GM23248 (cell line): Measurements from ENCODE around the gene UNC5A. TPM values are rescaled to one million over a fixed set of nuclear protein-coding genes. Genes with fewer than 3 reads are reported as not detected.

Experiments
- DNase-seq: peaks from one replicate; pipeline ENCODE4 v3.0.0-alpha.2; 2015
- H2AFZ ChIP-seq: fragments of 200-600 bp; sonication (generic); 2 replicates; pipeline ENCODE4 v1.6.1; 2016; ENCODE audit warnings: antibody characterized with exemption
- H3F3A ChIP-seq: fragments of 200-600 bp; sonication (generic); 2 replicates; pipeline ENCODE4 v1.6.1; 2016; ENCODE audit warnings: mild to moderate bottlenecking, antibody characterized with exemption, mixed run types; ENCODE audit not compliant: insufficient read depth
- H3K27ac ChIP-seq: fragments of 200-600 bp; sonication (generic); 2 replicates; pipeline ENCODE4 v1.5.1; 2016; ENCODE audit warnings: mild to moderate bottlenecking
- H3K27me3 ChIP-seq: fragments of 200-600 bp; sonication (generic); replicated peaks from 2 replicates; pipeline ENCODE4 v1.6.1; 2016; ENCODE audit warnings: mild to moderate bottlenecking; ENCODE audit not compliant: insufficient read depth
- H3K36me3 ChIP-seq: fragments of 200-600 bp; sonication (generic); 2 replicates; pipeline ENCODE4 v1.6.1; 2016; ENCODE audit warnings: low read depth, mild to moderate bottlenecking
- H3K4me1 ChIP-seq: fragments of 200-600 bp; sonication (generic); 2 replicates; pipeline ENCODE4 v1.6.1; 2016; ENCODE audit warnings: mild to moderate bottlenecking; ENCODE audit not compliant: insufficient read depth
- H3K4me2 ChIP-seq: fragments of 200-600 bp; sonication (generic); one replicate; pipeline ENCODE4 v1.6.1; 2016; ENCODE audit warnings: mild to moderate bottlenecking; ENCODE audit not compliant: unreplicated experiment
- H3K4me3 ChIP-seq: fragments of 200-600 bp; sonication (generic); 2 replicates; pipeline ENCODE4 v1.5.1; 2016; ENCODE audit warnings: mild to moderate bottlenecking
- H3K79me2 ChIP-seq: fragments of 200-600 bp; sonication (generic); 2 replicates; pipeline ENCODE4 v1.6.1; 2016; ENCODE audit warnings: mild to moderate bottlenecking; ENCODE audit not compliant: insufficient read depth
- H3K9ac ChIP-seq: fragments of 200-600 bp; sonication (generic); 2 replicates; pipeline ENCODE4 v1.6.1; 2016; ENCODE audit warnings: mild to moderate bottlenecking
- H3K9me2 ChIP-seq: fragments of 200-600 bp; sonication (generic); 2 replicates; pipeline ENCODE4 v1.6.1; 2016; ENCODE audit warnings: mixed run types, mild to moderate bottlenecking, moderate library complexity; ENCODE audit not compliant: insufficient read depth
- H3K9me3 ChIP-seq: fragments of 200-600 bp; sonication (generic); one replicate; pipeline ENCODE4 v1.6.1; 2017; ENCODE audit warnings: low read depth
- H4K20me1 ChIP-seq: fragments of 200-600 bp; sonication (generic); 2 replicates; pipeline ENCODE4 v1.6.0; 2016; ENCODE audit not compliant: insufficient read depth
- EZH2 ChIP-seq: fragments of 200-600 bp; sonication (generic); IDR thresholded peaks from 2 replicates; pipeline ENCODE4 v1.6.1; 2018; ENCODE audit warnings: antibody characterized with exemption, mild to moderate bottlenecking; ENCODE audit not compliant: insufficient read depth, poor library complexity, severe bottlenecking
- EZH2phosphoT487 ChIP-seq: fragments of 200-600 bp; sonication (generic); IDR thresholded peaks from 2 replicates; pipeline ENCODE4 v1.6.1; 2018; ENCODE audit warnings: antibody characterized with exemption, moderate library complexity, mild to moderate bottlenecking, low read depth; ENCODE audit not compliant: insufficient read depth
- WGBS, 2 experiments: methylation state at CpG; one replicate each; pipeline ENCODE4 v1.1.6; 2015 to 2017; ENCODE audit warnings: low lambda C conversion rate in 2 of 2, low coverage in 1 of 2; ENCODE audit errors: missing lambda C conversion rate in 2 of 2; 5-methylcytosine and 5-hydroxymethylcytosine counted together
- in situ Hi-C: fragments of 300-500 bp; cut with MboI; formaldehyde crosslinking; loops from 2 replicates; pipeline ENCODE4 v1.15.0; 2020
- polyA plus RNA-seq: library from polyadenylated mRNA; unstranded; fragments of >200 nt; fragmentation: Nextera tagmentation; extraction: Ambion mirVana; gene quantifications from 2 replicates; pipeline ENCODE4 v1.2.1, GENCODE V29; 2016
- total RNA-seq: library from RNA; depleted of rRNA; stranded (reverse); fragments of >200 nt; shearing (Covaris generic); gene quantifications from 2 replicates; pipeline ENCODE4 v1.2.3, GENCODE V29; 2014

The UNC5A gene
- total and polyA plus RNA-seq, 2 experiments from 2014 or later: not detected

DNA sequence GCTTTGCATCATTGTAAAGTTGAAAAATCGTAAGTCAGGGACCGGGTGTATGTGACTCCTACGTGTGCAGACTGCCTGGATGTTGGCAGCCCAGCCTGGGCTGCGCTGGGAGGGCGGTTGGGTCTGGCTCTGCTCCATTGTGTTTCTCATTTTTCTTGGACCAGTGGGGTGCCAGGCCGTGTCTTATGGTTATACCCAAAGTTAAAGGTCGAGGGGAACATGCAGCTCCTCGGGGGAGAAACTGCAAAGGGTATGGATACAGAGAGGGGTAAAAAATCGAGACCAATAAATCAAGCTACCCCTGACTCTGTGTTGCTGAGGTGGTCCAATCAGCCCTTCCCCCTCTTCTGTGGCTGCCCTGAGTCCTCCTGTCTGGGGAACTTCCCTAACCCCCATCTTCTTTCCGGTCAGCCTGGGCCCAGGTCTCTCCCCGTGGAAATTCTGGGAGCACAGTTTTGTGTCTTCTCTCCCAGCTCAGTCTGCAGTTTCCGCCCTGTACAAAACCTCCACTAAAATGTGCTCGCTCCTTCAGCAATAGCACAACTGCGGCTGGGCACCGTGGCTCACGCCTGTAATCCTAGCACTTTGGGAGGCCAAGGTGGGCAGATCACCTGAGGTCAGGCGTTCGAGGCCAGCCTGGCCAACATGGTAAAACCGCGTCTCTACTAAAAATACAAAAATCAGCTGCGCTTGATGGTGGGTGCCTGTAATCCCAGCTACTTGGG lies 34.1 kb upstream of the UNC5A start:
- Histone ChIP-seq H3K9ac (no peak overlapping the region), H2AFZ (no peak overlapping the region), H3K27ac (no peak overlapping the region), H3K36me3 (no peaks in the 10 kb centered on the region), H4K20me1 (no peaks in the 10 kb centered on the region), H3F3A (no peaks in the 10 kb centered on the region), H3K79me2 (no peaks in the 10 kb centered on the region), H3K4me1 (no peaks in the 10 kb centered on the region), H3K4me3 (no peak overlapping the region), H3K9me2 (no peaks in the 10 kb centered on the region), H3K4me2 (no peak overlapping the region), H3K9me3 (no peaks in the 10 kb centered on the region), H3K27me3 (peaks cover 30% of the 10 kb centered on the region)
- DNase-seq: no peak
- TF ChIP-seq EZH2phosphoT487 (no peak), EZH2 (no peak)
- 63% methylated on average over 21 of the region's 21 CpGs for WGBS, 2 experiments
- in situ Hi-C loops: no loop called here

GRCh38 chr5:176776916-176777315 lies 33.4 kb upstream of the UNC5A start:
- WGBS, 2 experiments: 55 to 63% methylated on average over 6 to 8 of the region's 8 CpGs
- peaks cover 29% of the 10 kb centered on the region for H3K27me3 ChIP-seq

DNA sequence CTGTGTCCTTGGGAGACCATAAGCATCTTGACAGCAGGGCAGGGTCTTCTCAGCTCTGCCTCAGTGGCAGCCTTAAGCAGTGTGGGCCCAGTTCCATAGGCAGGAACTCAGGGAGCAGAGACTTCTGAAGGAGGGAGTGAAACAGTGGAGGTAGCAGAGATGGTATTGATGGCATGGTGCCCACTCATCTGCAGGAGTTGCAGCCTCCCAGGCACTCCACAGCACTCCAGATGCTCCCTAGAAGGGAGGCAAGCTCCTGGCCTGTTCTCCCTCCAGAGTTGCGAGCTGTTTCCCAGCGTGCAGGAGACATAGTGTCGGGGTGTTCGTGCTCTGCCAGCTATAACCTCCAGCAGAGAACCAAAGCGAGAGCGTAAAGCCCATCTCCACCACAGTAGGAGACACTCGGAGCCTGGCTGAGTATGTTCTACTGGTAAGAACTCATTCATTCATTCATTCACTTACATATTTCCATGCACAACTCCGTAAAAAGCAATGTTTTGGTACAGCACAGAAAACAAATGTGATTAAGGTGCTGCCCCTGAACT lies 31.4 kb upstream of the UNC5A start:
- Histone ChIP-seq H3K79me2 (no peaks in the 10 kb centered on the region), H3K4me1 (no peaks in the 10 kb centered on the region), H3K4me3 (no peak overlapping the region), H2AFZ (no peak overlapping the region), H4K20me1 (no peaks in the 10 kb centered on the region), H3K27me3 (peaks cover 29% of the 10 kb centered on the region), H3K9me3 (no peaks in the 10 kb centered on the region), H3K36me3 (no peaks in the 10 kb centered on the region), H3K4me2 (no peak overlapping the region), H3K9me2 (no peaks in the 10 kb centered on the region), H3K27ac (no peak overlapping the region), H3F3A (no peaks in the 10 kb centered on the region), H3K9ac (no peak overlapping the region)
- in situ Hi-C loops: no loop called here
- WGBS, 2 experiments: 60 to 71% methylated on average over 8 of the region's 8 CpGs
- no peak for TF ChIP-seq EZH2phosphoT487
- DNase-seq: no peak

More at GRCh38 chr5:176776916-176777315, 33.4 kb upstream of the UNC5A start:
- Histone ChIP-seq H3K4me1 (no peaks in the 10 kb centered on the region), H4K20me1 (no peaks in the 10 kb centered on the region), H3F3A (no peaks in the 10 kb centered on the region), H3K36me3 (no peaks in the 10 kb centered on the region), H2AFZ (no peak overlapping the region), H3K9ac (no peak overlapping the region), H3K9me3 (no peaks in the 10 kb centered on the region), H3K4me3 (no peak overlapping the region), H3K4me2 (no peak overlapping the region), H3K9me2 (no peaks in the 10 kb centered on the region), H3K27ac (no peak overlapping the region), H3K79me2 (no peaks in the 10 kb centered on the region)
- no peak for DNase-seq
- in situ Hi-C loops: no loop called here
- TF ChIP-seq EZH2 (no peak), EZH2phosphoT487 (no peak)

- no peaks in the 10 kb centered on the region for H3F3A ChIP-seq
- TF ChIP-seq EZH2phosphoT487 (no peak), EZH2 (no peak)
- in situ Hi-C loops: no loop called here
- H3K27me3 ChIP-seq: peaks cover 24% of the 10 kb centered on the region
- H3K9me2 ChIP-seq: no peaks in the 10 kb centered on the region
- no peak overlapping the region for H3K4me2 ChIP-seq
- no peaks in the 10 kb centered on the region for H3K36me3 ChIP-seq
- no peak overlapping the region for H3K9ac ChIP-seq
- no peaks in the 10 kb centered on the region for H3K9me3 ChIP-seq
- H4K20me1 ChIP-seq: no peaks in the 10 kb centered on the region
- H2AFZ ChIP-seq: no peak overlapping the region
- no peaks in the 10 kb centered on the region for H3K79me2 ChIP-seq
- H3K27ac ChIP-seq: no peak overlapping the region
- peaks cover 4% of the 10 kb centered on the region for H3K4me1 ChIP-seq
- H3K4me3 ChIP-seq: no peak overlapping the region
- WGBS, 2 experiments: 66 to 68% methylated on average over 9 of the region's 9 CpGs
- peak; percentile 20 for DNase-seq
Measured at GRCh38 chr5:176779537-176779936, 30.8 kb upstream of the UNC5A start.
